Erythroblast (primary cell): ENCODE measurements around the gene HYAL2.

Experiments used
- GATA1 ChIP-seq: IDR thresholded peaks from 2 replicates; pipeline ENCODE4 v1.6.1; 2011; ENCODE audit warnings: low read depth, mild to moderate bottlenecking, control low read depth, low read length, moderate library complexity
- POLR2A ChIP-seq: IDR thresholded peaks from 2 replicates; pipeline ENCODE4 v1.6.1; 2011; ENCODE audit warnings: mild to moderate bottlenecking, low read length

- TF ChIP-seq POLR2A, result no peak
- TF ChIP-seq GATA1, result no peak
These were observed 20.5 kb upstream of the HYAL2 start for GRCh38 chr3:50342813-50343633.
